Measurements from ENCODE around the gene MMP25. TPM values are rescaled to one million over a fixed set of nuclear protein-coding genes. Genes with fewer than 3 reads are reported as not detected.

MMP25 gene
- total and polyA plus RNA-seq, 2 experiments from 2014 or later = 6.3 TPM; not detected in 1

- Histone ChIP-seq H2AFZ (no peak overlapping the region), H3K4me2 (no peak overlapping the region), H3K9me3 (ENCODE audit: low read depth) (no peaks in the 10 kb centered on the region), H3K27me3 (no peaks in the 10 kb centered on the region), H3K4me1 (ENCODE audit: insufficient read depth) (peaks cover 7% of the 10 kb centered on the region), H4K20me1 (ENCODE audit: insufficient read depth, poor library complexity, severe bottlenecking) (no peaks in the 10 kb centered on the region), H3K9me2 (replicated peaks; ENCODE audit: insufficient read depth) (no peaks in the 10 kb centered on the region), H3K36me3 (replicated peaks; ENCODE audit: insufficient read depth, low read depth) (no peaks in the 10 kb centered on the region), H3K27ac (no peak overlapping the region), H3K79me2 (no peaks in the 10 kb centered on the region), H3K4me3 (no peak overlapping the region)
- no peak for DNase-seq (ENCODE audit: low spot score)
- 99% methylated on average over 71 of the region's 81 CpGs for WGBS (ENCODE audit: low lambda C conversion rate, missing lambda C conversion rate)
- no peak for TF ChIP-seq CTCF (IDR thresholded peaks at IDR 0.05; ENCODE audit: poor library complexity)
Measured at GRCh38 chr16:3089717-3090592, 43.6 kb downstream of the MMP25 start.

DNA sequence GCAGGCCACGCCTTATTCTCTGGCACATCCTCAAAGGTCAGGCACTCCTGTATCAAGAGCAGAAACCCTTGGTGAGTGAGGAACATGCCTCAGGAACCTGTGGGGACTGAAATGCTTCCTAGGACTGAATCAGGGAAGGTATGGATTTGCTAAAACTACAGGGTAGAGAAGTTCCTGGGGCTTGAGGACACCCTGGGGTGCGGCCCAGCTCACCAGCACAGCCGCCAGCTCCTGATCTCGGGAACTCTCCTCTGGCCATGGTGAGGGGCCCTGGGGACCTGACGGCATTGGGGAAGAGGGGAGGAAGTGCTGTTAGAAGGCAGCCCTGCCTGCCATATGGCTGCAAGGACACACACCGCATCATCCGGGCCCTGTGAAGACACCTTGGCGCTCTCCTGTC, 45.2 kb downstream of the MMP25 start:
- Histone ChIP-seq H3K4me2 (no peak overlapping the region), H3K4me1 (ENCODE audit: insufficient read depth) (peaks cover 4% of the 10 kb centered on the region), H3K27me3 (no peaks in the 10 kb centered on the region), H3K9me2 (replicated peaks; ENCODE audit: insufficient read depth) (no peaks in the 10 kb centered on the region), H3K79me2 (no peaks in the 10 kb centered on the region), H2AFZ (no peak overlapping the region), H3K9me3 (ENCODE audit: low read depth) (no peaks in the 10 kb centered on the region), H3K27ac (no peak overlapping the region), H3K4me3 (no peak overlapping the region), H3K36me3 (replicated peaks; ENCODE audit: insufficient read depth, low read depth) (no peaks in the 10 kb centered on the region), H4K20me1 (ENCODE audit: insufficient read depth, poor library complexity, severe bottlenecking) (no peaks in the 10 kb centered on the region)
- DNase-seq (ENCODE audit: low spot score) = no peak
- TF ChIP-seq CTCF (IDR thresholded peaks at IDR 0.05; ENCODE audit: poor library complexity) = no peak
- no peak for TF ChIP-seq EZH2phosphoT487 (IDR thresholded peaks at IDR 0.05; ENCODE audit: low read depth, severe bottlenecking, unreplicated experiment)
- no peak for TF ChIP-seq EZH2 (IDR thresholded peaks at IDR 0.05; ENCODE audit: borderline replicate concordance)
- 91% methylated on average over 8 of the region's 8 CpGs for WGBS (ENCODE audit: low lambda C conversion rate, missing lambda C conversion rate)

DNA sequence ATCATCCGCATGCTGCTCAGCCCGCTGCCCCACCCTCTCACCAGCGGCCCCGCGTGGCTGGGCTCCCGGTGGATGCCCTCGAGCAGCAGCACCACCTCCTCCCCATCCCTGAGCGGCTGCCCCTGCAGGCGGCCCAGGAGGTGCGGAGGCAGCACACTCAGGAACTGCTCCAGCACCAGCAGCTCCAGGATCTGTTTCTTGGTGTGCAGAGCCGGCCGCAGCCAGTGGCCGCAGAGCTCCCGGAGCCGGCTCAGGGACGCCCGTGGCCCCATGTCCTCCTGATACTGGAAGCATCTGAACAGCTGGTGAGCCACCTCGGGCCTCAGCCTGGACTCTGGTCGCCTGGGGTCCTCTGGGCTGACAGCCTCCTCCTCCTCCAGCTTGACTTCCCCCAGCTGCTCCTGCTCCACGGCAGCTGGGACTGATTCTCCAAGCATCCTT, 46.2 kb downstream of the MMP25 start:
- Histone ChIP-seq H3K4me1 (ENCODE audit: insufficient read depth) (no peaks in the 10 kb centered on the region), H3K9me3 (ENCODE audit: low read depth) (no peaks in the 10 kb centered on the region), H3K9me2 (replicated peaks; ENCODE audit: insufficient read depth) (no peaks in the 10 kb centered on the region), H3K4me2 (no peak overlapping the region), H3K36me3 (replicated peaks; ENCODE audit: insufficient read depth, low read depth) (no peaks in the 10 kb centered on the region), H3K27ac (no peak overlapping the region), H3K4me3 (no peak overlapping the region), H2AFZ (no peak overlapping the region), H3K79me2 (no peaks in the 10 kb centered on the region), H4K20me1 (ENCODE audit: insufficient read depth, poor library complexity, severe bottlenecking) (no peaks in the 10 kb centered on the region), H3K27me3 (no peaks in the 10 kb centered on the region)
- no peak for DNase-seq (ENCODE audit: low spot score)
- WGBS (ENCODE audit: low lambda C conversion rate, missing lambda C conversion rate) = 78% methylated on average over 17 of the region's 20 CpGs
- TF ChIP-seq CTCF (IDR thresholded peaks at IDR 0.05; ENCODE audit: poor library complexity) = no peak
- no peak for TF ChIP-seq EZH2phosphoT487 (IDR thresholded peaks at IDR 0.05; ENCODE audit: low read depth, severe bottlenecking, unreplicated experiment)
- no peak for TF ChIP-seq EZH2 (IDR thresholded peaks at IDR 0.05; ENCODE audit: borderline replicate concordance)

Measured in hepatocyte (in vitro differentiated cells).